Keratinocyte (primary cell): ENCODE results near the gene SPATC1L.

ENCODE experiments used
- EZH2 ChIP-seq: IDR thresholded peaks from one replicate; pipeline ENCODE4 v1.6.1; 2012; ENCODE audit warnings: inconsistent platforms, mild to moderate bottlenecking, low read length, moderate library complexity
- TF ChIP-seq, protein P1 (sequence below), 3 experiments: IDR thresholded peaks in 1 of 3; conservative IDR thresholded peaks in 1 of 3; optimal IDR thresholded peaks in 1 of 3; 2 replicates in 2 of 3; 3 replicates in 1 of 3; pipeline versions ENCODE3 to v1.5.1; 2011; ENCODE audit warnings: low read length in 3 of 3, mild to moderate bottlenecking in 3 of 3, moderate library complexity in 2 of 3, control low read depth in 1 of 3, inconsistent platforms in 1 of 3; ENCODE audit not compliant: insufficient read depth in 2 of 3; ENCODE audit errors: extremely low read depth in 1 of 3

DNA sequence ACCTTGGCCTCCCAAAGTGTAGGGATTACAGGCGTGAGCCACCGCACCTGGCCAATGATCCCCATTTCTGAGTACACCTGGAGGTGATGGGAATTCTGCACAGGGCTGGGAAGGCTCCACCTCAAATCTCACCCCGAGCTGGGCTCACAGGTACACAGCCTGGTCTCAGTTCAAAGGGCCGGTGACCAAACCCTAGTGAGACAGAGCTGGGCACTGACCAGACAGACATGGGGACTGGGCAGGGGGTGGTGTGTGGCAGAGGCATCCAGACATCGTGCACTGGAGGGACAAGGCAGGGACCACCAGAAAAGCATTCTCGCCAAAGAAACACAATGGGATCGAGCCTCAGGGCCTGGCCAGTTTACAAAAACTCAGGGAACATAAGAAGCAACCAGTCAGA is 27.1 kb upstream of the SPATC1L start:
- TF ChIP-seq, protein P1, sequence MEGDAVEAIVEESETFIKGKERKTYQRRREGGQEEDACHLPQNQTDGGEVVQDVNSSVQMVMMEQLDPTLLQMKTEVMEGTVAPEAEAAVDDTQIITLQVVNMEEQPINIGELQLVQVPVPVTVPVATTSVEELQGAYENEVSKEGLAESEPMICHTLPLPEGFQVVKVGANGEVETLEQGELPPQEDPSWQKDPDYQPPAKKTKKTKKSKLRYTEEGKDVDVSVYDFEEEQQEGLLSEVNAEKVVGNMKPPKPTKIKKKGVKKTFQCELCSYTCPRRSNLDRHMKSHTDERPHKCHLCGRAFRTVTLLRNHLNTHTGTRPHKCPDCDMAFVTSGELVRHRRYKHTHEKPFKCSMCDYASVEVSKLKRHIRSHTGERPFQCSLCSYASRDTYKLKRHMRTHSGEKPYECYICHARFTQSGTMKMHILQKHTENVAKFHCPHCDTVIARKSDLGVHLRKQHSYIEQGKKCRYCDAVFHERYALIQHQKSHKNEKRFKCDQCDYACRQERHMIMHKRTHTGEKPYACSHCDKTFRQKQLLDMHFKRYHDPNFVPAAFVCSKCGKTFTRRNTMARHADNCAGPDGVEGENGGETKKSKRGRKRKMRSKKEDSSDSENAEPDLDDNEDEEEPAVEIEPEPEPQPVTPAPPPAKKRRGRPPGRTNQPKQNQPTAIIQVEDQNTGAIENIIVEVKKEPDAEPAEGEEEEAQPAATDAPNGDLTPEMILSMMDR (optimal IDR thresholded peaks at IDR 0.05 in 1 of 3, IDR thresholded peaks at IDR 0.05 in 1 of 3, conservative IDR thresholded peaks at IDR 0.05 in 1 of 3; ENCODE audit: extremely low read depth in 1 of 3, insufficient read depth in 2 of 3, low read length in 3 of 3), result no peak
- no peak for TF ChIP-seq EZH2
